Neural crest cell (in vitro differentiated cells): ENCODE results near the gene ST7. TPM values are rescaled to one million over a fixed set of nuclear protein-coding genes. Genes with fewer than 3 reads are reported as not detected.
"Not testable (repeated sequence)": the region's sequence is repeated elsewhere in the genome, so short reads cannot be mapped to it uniquely, and the experiment has no call there.

Experiments
- DNase-seq: peaks from one replicate; pipeline ENCODE4 v3.0.0; 2021; ENCODE audit warnings: low read depth, mixed read lengths, low spot score
- H3K27ac Mint-ChIP-seq: one replicate; pipeline ENCODE4 v1.8.0; 2021; ENCODE audit warnings: mild to moderate bottlenecking, mixed read lengths; ENCODE audit not compliant: unreplicated experiment
- H3K27me3 Mint-ChIP-seq: 2 replicates; pipeline ENCODE4 v1.8.0; 2021; ENCODE audit warnings: low read depth, mild to moderate bottlenecking, mixed read lengths
- H3K36me3 Mint-ChIP-seq: 2 replicates; pipeline ENCODE4 v1.8.0; 2021; ENCODE audit warnings: low read depth, mild to moderate bottlenecking, mixed read lengths
- H3K4me1 Mint-ChIP-seq: 2 replicates; pipeline ENCODE4 v1.8.0; 2021; ENCODE audit warnings: mixed read lengths
- H3K4me3 Mint-ChIP-seq: one replicate; pipeline ENCODE4 v1.8.0; 2021; ENCODE audit warnings: mild to moderate bottlenecking, mixed read lengths
- H3K9me3 Mint-ChIP-seq: 2 replicates; pipeline ENCODE4 v1.8.0; 2021; ENCODE audit warnings: mixed read lengths
- total RNA-seq: library from RNA; stranded (reverse); gene quantifications from 2 replicates; pipeline ENCODE4 v1.2.1, GENCODE V29; 2021
- TF ChIP-seq, protein P1 (sequence below): fragments of 200-600 bp; sonication (generic); conservative IDR thresholded peaks from 2 replicates; pipeline ENCODE4 v1.5.0; 2021; ENCODE audit warnings: antibody characterized with exemption, mild to moderate bottlenecking

ST7 gene
- total RNA-seq, 1 donor from 2014 or later = 22.4 TPM

DNA sequence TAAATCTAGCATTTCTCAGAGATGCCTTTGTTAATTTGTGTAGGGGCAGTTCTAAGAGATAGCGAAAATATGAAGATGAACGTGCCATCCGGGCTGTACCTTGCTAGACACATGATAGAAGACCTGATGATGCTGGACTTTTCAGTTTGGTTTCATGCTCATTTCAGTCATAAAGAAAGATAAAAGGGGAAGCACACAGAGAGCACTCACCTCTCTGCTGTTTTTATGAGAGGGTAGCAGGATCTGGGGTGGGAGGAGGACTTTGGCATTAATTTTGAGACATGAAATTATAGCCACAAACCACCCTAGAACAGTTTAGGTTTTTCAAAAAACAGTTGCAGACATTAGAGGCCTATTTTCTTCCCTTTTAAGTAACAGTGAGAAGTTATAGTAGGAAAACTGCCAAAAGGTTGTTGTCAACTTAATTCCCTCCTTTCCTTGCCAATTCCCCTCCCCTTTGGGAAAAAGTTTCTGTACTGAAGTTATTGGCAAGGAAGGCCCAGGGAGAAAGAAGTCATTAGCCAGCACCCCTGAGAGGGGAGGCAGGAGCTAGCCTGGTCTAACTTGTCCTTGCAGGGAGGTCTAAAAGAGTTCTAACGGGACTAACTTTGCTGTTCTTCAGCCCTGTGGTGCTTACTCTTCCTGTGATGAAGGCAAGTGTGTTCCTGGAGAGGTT is 2.6 kb downstream of the ST7 start:
- peaks cover 30% of the 10 kb centered on the region for H3K4me1 Mint-ChIP-seq
- TF ChIP-seq, protein P1, sequence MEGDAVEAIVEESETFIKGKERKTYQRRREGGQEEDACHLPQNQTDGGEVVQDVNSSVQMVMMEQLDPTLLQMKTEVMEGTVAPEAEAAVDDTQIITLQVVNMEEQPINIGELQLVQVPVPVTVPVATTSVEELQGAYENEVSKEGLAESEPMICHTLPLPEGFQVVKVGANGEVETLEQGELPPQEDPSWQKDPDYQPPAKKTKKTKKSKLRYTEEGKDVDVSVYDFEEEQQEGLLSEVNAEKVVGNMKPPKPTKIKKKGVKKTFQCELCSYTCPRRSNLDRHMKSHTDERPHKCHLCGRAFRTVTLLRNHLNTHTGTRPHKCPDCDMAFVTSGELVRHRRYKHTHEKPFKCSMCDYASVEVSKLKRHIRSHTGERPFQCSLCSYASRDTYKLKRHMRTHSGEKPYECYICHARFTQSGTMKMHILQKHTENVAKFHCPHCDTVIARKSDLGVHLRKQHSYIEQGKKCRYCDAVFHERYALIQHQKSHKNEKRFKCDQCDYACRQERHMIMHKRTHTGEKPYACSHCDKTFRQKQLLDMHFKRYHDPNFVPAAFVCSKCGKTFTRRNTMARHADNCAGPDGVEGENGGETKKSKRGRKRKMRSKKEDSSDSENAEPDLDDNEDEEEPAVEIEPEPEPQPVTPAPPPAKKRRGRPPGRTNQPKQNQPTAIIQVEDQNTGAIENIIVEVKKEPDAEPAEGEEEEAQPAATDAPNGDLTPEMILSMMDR = no peak
- DNase-seq = no peak
- H3K9me3 Mint-ChIP-seq = no peaks in the 10 kb centered on the region
- H3K27me3 Mint-ChIP-seq = no peaks in the 10 kb centered on the region
- H3K27ac Mint-ChIP-seq = no peak overlapping the region
- peaks cover 4% of the 10 kb centered on the region for H3K36me3 Mint-ChIP-seq
- H3K4me3 Mint-ChIP-seq = peak overlapping the region; percentile 60

DNA sequence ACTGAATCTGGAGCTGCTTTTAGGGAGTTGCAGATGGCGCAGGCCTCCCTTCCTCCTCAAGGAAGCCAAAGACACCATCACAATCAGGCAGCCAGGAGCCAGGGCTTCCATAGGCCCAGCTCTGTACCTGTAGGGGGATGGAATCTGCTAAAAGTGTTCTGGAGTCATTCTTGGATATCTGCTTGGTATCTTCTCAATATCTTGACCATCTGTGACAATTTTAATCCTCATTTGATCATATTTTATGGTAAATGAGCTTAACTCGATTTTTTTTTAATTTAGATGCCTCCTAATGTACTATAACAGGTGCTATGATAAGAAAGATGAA is 3.1 kb downstream of the ST7 start:
- Mint-ChIP-seq H3K27ac (no peak overlapping the region), H3K4me3 (peak overlapping the region; percentile 60), H3K9me3 (no peaks in the 10 kb centered on the region), H3K4me1 (peaks cover 30% of the 10 kb centered on the region), H3K27me3 (no peaks in the 10 kb centered on the region), H3K36me3 (peaks cover 9% of the 10 kb centered on the region)
- DNase-seq = no peak
- TF ChIP-seq, protein P1 = no peak

DNA sequence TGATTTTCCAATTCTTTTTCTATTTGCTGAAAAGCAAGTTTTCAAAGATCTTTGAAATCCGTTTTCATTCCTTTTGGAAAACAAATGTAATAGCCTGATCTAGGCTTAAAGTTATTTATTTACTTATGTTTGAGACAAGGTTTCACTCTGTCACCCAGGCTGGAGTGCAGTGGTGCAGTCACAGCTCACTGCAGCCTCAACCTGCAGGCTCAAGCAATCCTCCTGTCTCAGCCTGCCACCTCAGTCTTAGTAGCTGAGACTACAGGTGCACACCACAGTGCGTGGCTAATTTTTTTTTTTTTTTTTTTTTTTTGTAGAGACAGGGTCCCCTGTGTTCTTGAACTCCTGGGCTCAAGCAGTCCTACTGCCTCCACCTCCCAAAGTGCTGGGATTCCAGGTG is 4.6 kb downstream of the ST7 start:
- peaks cover 12% of the 10 kb centered on the region for H3K36me3 Mint-ChIP-seq
- no peak overlapping the region for H3K4me3 Mint-ChIP-seq
- DNase-seq = no peak
- TF ChIP-seq, protein P1 = no peak
- no peaks in the 10 kb centered on the region for H3K27me3 Mint-ChIP-seq
- H3K9me3 Mint-ChIP-seq = no peaks in the 10 kb centered on the region
- no peak overlapping the region for H3K27ac Mint-ChIP-seq
- H3K4me1 Mint-ChIP-seq = peaks cover 18% of the 10 kb centered on the region

DNA sequence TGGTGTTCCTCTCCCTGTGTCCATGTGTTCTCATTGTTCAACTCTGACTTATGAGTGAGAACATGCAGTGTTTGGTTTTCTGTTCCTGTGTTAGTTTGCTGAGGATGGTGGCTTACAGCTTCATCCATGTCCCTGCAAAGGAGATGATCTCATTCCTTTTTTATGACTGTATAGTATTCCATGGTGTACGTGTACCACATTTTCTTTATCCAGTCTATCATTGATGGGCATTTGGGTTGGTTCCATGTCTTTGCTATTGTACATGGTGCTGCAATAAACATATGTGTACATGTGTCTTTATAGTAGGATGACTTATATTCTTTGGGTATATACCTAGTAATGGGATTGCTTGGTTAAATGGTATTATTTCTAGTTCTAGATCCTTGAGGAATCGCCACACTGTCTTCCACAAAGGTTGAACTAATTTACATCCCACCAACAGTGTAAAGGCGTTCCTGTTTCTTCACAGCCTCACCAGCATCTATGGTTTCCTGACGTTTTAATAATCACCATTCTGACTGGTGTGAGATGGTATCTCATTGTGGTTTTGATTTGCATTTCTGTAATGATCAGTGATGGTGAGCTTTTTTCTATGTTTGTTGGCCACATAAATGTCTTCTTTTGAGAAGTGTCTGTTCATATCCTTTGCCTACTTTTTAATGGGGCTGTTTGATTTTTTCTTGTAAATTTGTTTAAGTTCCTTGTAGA is 8.8 kb downstream of the ST7 start:
- not testable (repeated sequence) for H3K27me3 Mint-ChIP-seq, H3K4me3 Mint-ChIP-seq, H3K36me3 Mint-ChIP-seq, H3K27ac Mint-ChIP-seq, DNase-seq, H3K9me3 Mint-ChIP-seq, H3K4me1 Mint-ChIP-seq

DNA sequence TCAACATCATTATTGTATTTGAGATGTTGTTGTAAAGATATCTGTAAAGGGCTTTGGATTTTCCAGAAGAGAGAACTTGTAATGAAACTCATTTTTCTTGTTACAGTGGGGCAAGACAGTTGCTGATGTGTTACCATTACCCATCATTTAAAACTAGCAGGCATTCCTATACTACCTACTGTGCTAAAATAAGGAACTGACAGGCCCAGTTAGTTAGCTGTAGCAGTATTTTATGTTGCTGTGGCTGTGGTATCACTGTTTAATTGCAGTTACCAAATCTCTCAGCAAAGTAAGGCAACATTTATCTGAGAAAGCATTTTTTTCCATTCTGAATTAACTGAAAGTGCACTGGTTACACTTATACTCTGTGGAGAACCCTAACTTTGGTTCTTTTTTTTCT is 9.9 kb downstream of the ST7 start:
- no peak for DNase-seq
- Mint-ChIP-seq H3K4me1 (peaks cover under 1% of the 10 kb centered on the region), H3K4me3 (no peak overlapping the region), H3K27ac (no peak overlapping the region), H3K36me3 (peaks cover 10% of the 10 kb centered on the region), H3K27me3 (no peaks in the 10 kb centered on the region), H3K9me3 (no peaks in the 10 kb centered on the region)
- TF ChIP-seq, protein P1 = no peak

DNA sequence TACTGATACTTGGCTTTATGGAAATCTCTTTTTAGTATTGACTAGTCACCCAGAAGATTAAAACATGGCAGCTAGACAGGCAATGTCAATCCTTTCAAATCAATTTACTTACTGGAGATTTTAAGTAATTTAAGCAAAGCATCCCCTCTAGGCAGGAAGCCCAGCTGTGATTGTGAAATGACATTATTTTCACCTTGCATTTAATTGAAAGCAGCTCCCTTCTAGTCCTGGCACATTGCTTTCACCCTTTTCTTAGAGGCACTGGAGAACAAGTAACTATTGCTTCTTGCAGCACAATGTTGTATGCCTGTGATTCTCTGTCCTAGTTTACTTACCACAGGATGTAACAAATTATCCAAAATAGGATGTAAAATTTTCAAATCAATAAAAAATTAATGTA is 13.3 kb downstream of the ST7 start:
- peaks cover 25% of the 10 kb centered on the region for H3K4me1 Mint-ChIP-seq

More for the DNA sequence above, 13.3 kb downstream of the ST7 start:
- TF ChIP-seq, protein P1 = no peak
- no peak overlapping the region for H3K4me3 Mint-ChIP-seq
- H3K27ac Mint-ChIP-seq = no peak overlapping the region
- no peak for DNase-seq
- H3K9me3 Mint-ChIP-seq = no peaks in the 10 kb centered on the region
- no peaks in the 10 kb centered on the region for H3K27me3 Mint-ChIP-seq
- H3K36me3 Mint-ChIP-seq = peaks cover 3% of the 10 kb centered on the region
